Measurements from ENCODE around the gene FRMD4B. TPM values are rescaled to one million over a fixed set of nuclear protein-coding genes. Genes with fewer than 3 reads are reported as not detected.
A peak's percentile ranks its signal among the peaks of the same experiment; 100 is the strongest.

The FRMD4B gene
- total RNA-seq, 5 donors from 2014 or later (not counting 1 experiment from before 2014, with no cell fraction given) = 5.5 to 23.1 (median 10.9) TPM

DNA sequence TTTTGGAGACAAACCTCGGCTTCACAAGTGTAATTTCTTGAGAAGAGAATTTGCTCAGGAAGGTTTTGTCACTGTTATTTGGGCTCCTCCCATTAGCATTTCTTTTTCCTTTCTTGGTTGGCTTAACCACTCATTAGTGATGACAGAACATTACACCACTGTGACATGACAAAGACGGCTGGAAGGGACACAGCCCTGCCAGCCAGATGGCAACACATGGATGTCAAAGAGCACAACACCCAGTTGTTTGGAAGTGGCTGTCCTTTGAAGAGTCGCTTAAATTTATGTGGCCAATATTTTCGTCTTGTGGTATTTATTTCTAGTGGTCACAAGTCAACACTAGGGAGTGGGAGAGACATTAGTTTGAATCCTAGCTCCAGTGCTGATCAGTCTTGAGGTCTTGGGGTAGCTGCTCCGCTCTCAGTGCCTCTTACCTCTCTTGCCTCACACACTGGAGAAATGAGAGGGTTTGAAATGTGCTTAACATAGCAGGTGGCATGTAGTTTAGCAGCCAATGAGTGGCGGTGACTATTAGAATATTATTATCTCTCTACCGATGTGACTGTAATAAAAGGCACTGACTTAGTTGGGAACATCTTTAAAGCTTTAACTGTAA, 92.8 kb downstream of the FRMD4B start:
- H3K4me3 ChIP-seq (ENCODE audit: control insufficient read depth in 1 of 2, extremely low read depth in 1 of 2, low read length in 1 of 2) = no peak overlapping the region
- no peaks in the 10 kb centered on the region for H3K27me3 ChIP-seq (replicated peaks in 1 of 2; ENCODE audit: control insufficient read depth in 2 of 2, extremely low read depth in 1 of 2, insufficient read depth in 2 of 2, low read length in 1 of 2)
- DNase-seq = no peak
- Mint-ChIP-seq H3K36me3 (no peaks in the 10 kb centered on the region), H3K27ac (no peak overlapping the region), H3K9me3 (no peaks in the 10 kb centered on the region), H3K27me3 (no peaks in the 10 kb centered on the region), H3K4me3 (no peak overlapping the region), H3K4me1 (peaks cover 9 to 15% (median 12%) of the 10 kb centered on the region in 3 donors)
- POLR2A ChIA-PET = no interaction called here
- 100% methylated on average over 3 of the region's 7 CpGs for WGBS (ENCODE audit: insufficient coverage)
- ATAC-seq (replicated peaks in 1 of 4) = no peak
- H3K36me3 ChIP-seq (ENCODE audit: control insufficient read depth in 2 of 2, extremely low read depth in 1 of 2, insufficient read depth in 1 of 2, low read length in 1 of 2) = peaks cover 0 to 3% of the 10 kb centered on the region in 2 donors
- peaks cover 0 to 6% of the 10 kb centered on the region in 2 experiments for H3K4me1 ChIP-seq (ENCODE audit: control insufficient read depth in 1 of 2, extremely low read depth in 1 of 2, insufficient read depth in 2 of 2, low read length in 2 of 2)
- CTCF ChIA-PET = interaction anchor here in 1 of 2 donors (0.5 to 1.4 kb wide), 2 partner anchors 13 to 132 kb away, joined by 3 to 5 read pairs; no protein-coding TSS in a partner anchor
- no peaks in the 10 kb centered on the region for H3K9me3 ChIP-seq
- H3K27ac ChIP-seq (ENCODE audit: low read length) = no peak overlapping the region

DNA sequence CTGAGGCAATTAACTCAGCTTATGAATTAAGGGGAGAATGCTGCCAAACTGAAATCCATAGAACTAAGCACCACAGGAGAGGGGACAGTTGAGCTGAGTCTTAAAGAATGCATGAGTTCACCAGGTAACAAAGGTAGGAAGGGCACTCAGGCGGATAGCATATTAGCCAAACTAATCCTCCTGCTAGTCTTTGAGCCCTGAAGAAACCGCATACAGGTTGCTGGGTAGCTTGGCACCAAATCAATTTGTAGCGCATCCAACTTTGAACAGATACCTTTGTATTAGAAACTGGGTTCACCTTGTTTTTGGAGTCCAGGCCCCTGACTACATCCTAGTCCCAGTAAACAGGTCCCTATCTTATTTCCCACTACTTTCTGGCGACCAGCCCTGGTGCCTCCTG, 93.7 kb downstream of the FRMD4B start:
- Mint-ChIP-seq H3K27me3 (no peaks in the 10 kb centered on the region), H3K36me3 (no peaks in the 10 kb centered on the region), H3K27ac (no peak overlapping the region), H3K9me3 (no peaks in the 10 kb centered on the region), H3K4me1 (peaks cover 10 to 20% (median 14%) of the 10 kb centered on the region in 3 donors), H3K4me3 (no peak overlapping the region)
- 94% methylated on average over 3 of the region's 4 CpGs for WGBS (ENCODE audit: insufficient coverage)
- H3K4me1 ChIP-seq (ENCODE audit: control insufficient read depth in 1 of 2, extremely low read depth in 1 of 2, insufficient read depth in 2 of 2, low read length in 2 of 2) = peaks cover 0 to 8% of the 10 kb centered on the region in 2 experiments
- CTCF ChIA-PET = interaction anchor here (0.6 to 0.7 kb wide), 3 partner anchors 40 to 798 kb away, joined by 3 to 6 read pairs (median 4); no protein-coding TSS in a partner anchor
- H3K27me3 ChIP-seq (replicated peaks in 1 of 2; ENCODE audit: control insufficient read depth in 2 of 2, extremely low read depth in 1 of 2, insufficient read depth in 2 of 2, low read length in 1 of 2) = no peaks in the 10 kb centered on the region
- no peak for DNase-seq
- no peaks in the 10 kb centered on the region for H3K9me3 ChIP-seq
- no peak overlapping the region for H3K4me3 ChIP-seq (ENCODE audit: control insufficient read depth in 1 of 2, extremely low read depth in 1 of 2, low read length in 1 of 2)
- no peak overlapping the region for H3K27ac ChIP-seq (ENCODE audit: low read length)
- POLR2A ChIA-PET = no interaction called here
- H3K36me3 ChIP-seq (ENCODE audit: control insufficient read depth in 2 of 2, extremely low read depth in 1 of 2, insufficient read depth in 1 of 2, low read length in 1 of 2) = peaks cover 0 to 3% of the 10 kb centered on the region in 2 donors
- no peak for ATAC-seq (replicated peaks in 1 of 4)

DNA sequence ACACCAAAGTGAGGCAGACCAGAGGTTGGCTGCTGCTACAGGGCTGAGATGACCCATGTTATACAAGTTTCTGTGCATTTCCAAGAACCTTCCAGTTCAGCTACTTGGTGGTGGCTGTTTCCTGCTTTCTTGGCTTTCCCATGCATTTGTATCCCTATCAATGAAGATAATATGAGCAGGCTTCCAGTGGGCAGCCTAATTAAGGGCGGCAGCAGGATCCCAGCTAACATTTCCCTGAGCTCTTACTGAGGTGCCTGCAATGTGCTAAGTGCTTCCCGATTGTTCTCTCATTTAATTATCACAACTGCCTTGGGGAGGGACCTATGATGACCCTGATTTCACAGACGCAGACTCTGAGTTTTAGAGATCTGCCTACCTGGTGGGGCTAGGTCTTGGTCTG, 95.5 kb downstream of the FRMD4B start:
- Histone ChIP-seq H3K36me3 (ENCODE audit: control insufficient read depth in 2 of 2, extremely low read depth in 1 of 2, insufficient read depth in 1 of 2, low read length in 1 of 2) (peaks cover 0 to 3% of the 10 kb centered on the region in 2 donors), H3K27me3 (replicated peaks in 1 of 2; ENCODE audit: control insufficient read depth in 2 of 2, extremely low read depth in 1 of 2, insufficient read depth in 2 of 2, low read length in 1 of 2) (no peaks in the 10 kb centered on the region), H3K4me1 (ENCODE audit: control insufficient read depth in 1 of 2, extremely low read depth in 1 of 2, insufficient read depth in 2 of 2, low read length in 2 of 2) (peaks cover 0 to 8% of the 10 kb centered on the region in 2 experiments), H3K4me3 (ENCODE audit: control insufficient read depth in 1 of 2, extremely low read depth in 1 of 2, low read length in 1 of 2) (no peak overlapping the region), H3K9me3 (no peaks in the 10 kb centered on the region), H3K27ac (ENCODE audit: low read length) (no peak overlapping the region)
- H3K9me3 Mint-ChIP-seq = no peaks in the 10 kb centered on the region
- H3K4me1 Mint-ChIP-seq = peaks cover 10 to 20% (median 14%) of the 10 kb centered on the region in 3 donors
- ATAC-seq (replicated peaks in 1 of 4) (no peak), DNase-seq (no peak)
- CTCF ChIA-PET = interaction anchor here in 1 of 2 donors (1.7 kb wide), 1 partner anchor 16 kb away, joined by 5 read pairs; no protein-coding TSS in a partner anchor
- no peaks in the 10 kb centered on the region for H3K36me3 Mint-ChIP-seq
- H3K4me3 Mint-ChIP-seq = no peak overlapping the region
- no peaks in the 10 kb centered on the region for H3K27me3 Mint-ChIP-seq
- H3K27ac Mint-ChIP-seq = no peak overlapping the region
- POLR2A ChIA-PET = no interaction called here
- 94% methylated on average over 2 of the region's 3 CpGs for WGBS (ENCODE audit: insufficient coverage)

DNA sequence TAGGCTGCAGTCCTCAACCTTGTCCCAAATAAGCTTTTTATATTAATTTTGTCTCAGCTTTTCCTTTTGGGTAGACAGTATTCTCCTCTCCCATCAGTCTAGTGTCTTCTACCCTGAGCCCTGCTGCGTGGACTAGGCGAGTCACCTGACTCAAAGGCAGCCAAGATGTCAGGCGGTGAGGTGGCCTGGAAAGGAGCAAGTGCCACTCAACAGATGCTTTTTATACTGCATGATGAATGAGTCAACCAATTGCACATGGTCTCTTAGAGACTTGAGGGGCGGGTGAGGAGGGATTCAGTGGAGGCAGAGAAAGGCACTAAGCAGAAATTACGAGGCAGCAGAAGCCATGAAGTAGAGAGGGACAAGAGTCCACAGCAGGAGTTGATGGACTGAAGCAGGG, 95.9 kb downstream of the FRMD4B start:
- no peak overlapping the region for H3K27ac ChIP-seq (ENCODE audit: low read length)
- H3K27me3 Mint-ChIP-seq = no peaks in the 10 kb centered on the region
- H3K27me3 ChIP-seq (replicated peaks in 1 of 2; ENCODE audit: control insufficient read depth in 2 of 2, extremely low read depth in 1 of 2, insufficient read depth in 2 of 2, low read length in 1 of 2) = no peaks in the 10 kb centered on the region
- H3K9me3 ChIP-seq = no peaks in the 10 kb centered on the region
- ChIA-PET CTCF (interaction anchor here (0.6 to 1.7 kb wide), 2 partner anchors 16 kb away, joined by 3 to 5 read pairs; no protein-coding TSS in a partner anchor), POLR2A (no interaction called here)
- H3K4me3 ChIP-seq (ENCODE audit: control insufficient read depth in 1 of 2, extremely low read depth in 1 of 2, low read length in 1 of 2) = no peak overlapping the region
- H3K36me3 Mint-ChIP-seq = no peaks in the 10 kb centered on the region
- no peak overlapping the region for H3K4me3 Mint-ChIP-seq
- H3K36me3 ChIP-seq (ENCODE audit: control insufficient read depth in 2 of 2, extremely low read depth in 1 of 2, insufficient read depth in 1 of 2, low read length in 1 of 2) = peaks cover 0 to 3% of the 10 kb centered on the region in 2 donors
- DNase-seq (no peak), ATAC-seq (replicated peaks in 1 of 4) (no peak)
- H3K27ac Mint-ChIP-seq = no peak overlapping the region
- H3K4me1 ChIP-seq (ENCODE audit: control insufficient read depth in 1 of 2, extremely low read depth in 1 of 2, insufficient read depth in 2 of 2, low read length in 2 of 2) = peaks cover 0 to 8% of the 10 kb centered on the region in 2 experiments
- H3K9me3 Mint-ChIP-seq = no peaks in the 10 kb centered on the region
- WGBS (ENCODE audit: insufficient coverage) = 97% methylated on average over 2 of the region's 5 CpGs
- peaks cover 10 to 20% (median 14%) of the 10 kb centered on the region in 3 donors for H3K4me1 Mint-ChIP-seq

DNA sequence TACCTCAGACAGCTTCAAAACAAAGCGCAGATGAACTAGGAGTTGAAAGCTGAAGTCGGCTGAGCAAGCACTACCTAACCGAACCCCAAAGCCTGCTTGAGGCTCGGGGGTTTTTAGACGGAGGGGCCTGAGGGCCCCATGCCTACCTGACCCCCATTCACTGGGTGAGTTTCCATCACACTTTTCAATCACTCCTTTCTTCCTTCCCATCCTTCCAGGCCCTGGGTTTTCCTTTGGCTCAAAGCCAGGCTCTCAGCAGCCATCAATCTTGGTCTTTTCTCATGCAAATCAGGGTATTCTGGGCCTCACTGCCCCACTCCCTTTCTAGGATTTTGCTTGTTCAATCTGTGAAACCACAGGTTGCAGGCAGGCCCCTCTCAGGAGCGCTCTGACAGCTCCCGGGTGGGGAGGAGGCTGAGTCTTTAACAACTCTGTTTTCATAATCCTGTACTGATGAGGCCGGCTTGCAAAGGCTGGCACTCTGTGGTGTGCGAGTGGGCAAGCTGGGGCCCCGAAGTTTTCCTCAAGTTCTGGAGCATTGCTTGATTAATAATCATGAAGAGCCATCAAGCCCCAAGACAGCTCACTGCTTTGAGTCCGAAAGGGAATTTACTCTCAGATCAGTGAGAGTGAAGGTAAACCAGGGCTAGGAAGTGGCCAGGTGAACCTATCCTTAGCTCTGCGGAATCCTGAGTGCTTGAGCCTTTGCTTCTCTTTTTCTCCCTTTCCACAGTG, 97.6 kb downstream of the FRMD4B start:
- Mint-ChIP-seq H3K9me3 (no peaks in the 10 kb centered on the region), H3K36me3 (no peaks in the 10 kb centered on the region), H3K4me1 (peaks cover 10 to 20% (median 14%) of the 10 kb centered on the region in 3 donors), H3K27ac (peak overlapping the region in 1 of 2 donors; percentile 5), H3K27me3 (no peaks in the 10 kb centered on the region), H3K4me3 (peak overlapping the region; percentile 9 to 28 (median 14))
- H3K27me3 ChIP-seq (replicated peaks in 1 of 2; ENCODE audit: control insufficient read depth in 2 of 2, extremely low read depth in 1 of 2, insufficient read depth in 2 of 2, low read length in 1 of 2) = no peaks in the 10 kb centered on the region
- H3K27ac ChIP-seq (ENCODE audit: low read length) = no peak overlapping the region
- ATAC-seq (replicated peaks in 1 of 4) = peak in 2 of 4 experiments; percentile 20 to 40
- H3K4me1 ChIP-seq (ENCODE audit: control insufficient read depth in 1 of 2, extremely low read depth in 1 of 2, insufficient read depth in 2 of 2, low read length in 2 of 2) = peaks cover 0 to 8% of the 10 kb centered on the region in 2 experiments
- H3K9me3 ChIP-seq = no peaks in the 10 kb centered on the region
- POLR2A ChIA-PET = no interaction called here
- DNase-seq = peak in 3 of 35 experiments; percentile 2 to 17 (median 4)
- peaks cover 0 to 3% of the 10 kb centered on the region in 2 donors for H3K36me3 ChIP-seq (ENCODE audit: control insufficient read depth in 2 of 2, extremely low read depth in 1 of 2, insufficient read depth in 1 of 2, low read length in 1 of 2)
- WGBS (ENCODE audit: insufficient coverage) = 37% methylated on average over 5 of the region's 12 CpGs
- H3K4me3 ChIP-seq (ENCODE audit: control insufficient read depth in 1 of 2, extremely low read depth in 1 of 2, low read length in 1 of 2) = no peak overlapping the region
- CTCF ChIA-PET = interaction anchor here in 1 of 2 donors (1.2 to 1.7 kb wide), 2 partner anchors 18 to 126 kb away, joined by 3 to 5 read pairs; no protein-coding TSS in a partner anchor

DNA sequence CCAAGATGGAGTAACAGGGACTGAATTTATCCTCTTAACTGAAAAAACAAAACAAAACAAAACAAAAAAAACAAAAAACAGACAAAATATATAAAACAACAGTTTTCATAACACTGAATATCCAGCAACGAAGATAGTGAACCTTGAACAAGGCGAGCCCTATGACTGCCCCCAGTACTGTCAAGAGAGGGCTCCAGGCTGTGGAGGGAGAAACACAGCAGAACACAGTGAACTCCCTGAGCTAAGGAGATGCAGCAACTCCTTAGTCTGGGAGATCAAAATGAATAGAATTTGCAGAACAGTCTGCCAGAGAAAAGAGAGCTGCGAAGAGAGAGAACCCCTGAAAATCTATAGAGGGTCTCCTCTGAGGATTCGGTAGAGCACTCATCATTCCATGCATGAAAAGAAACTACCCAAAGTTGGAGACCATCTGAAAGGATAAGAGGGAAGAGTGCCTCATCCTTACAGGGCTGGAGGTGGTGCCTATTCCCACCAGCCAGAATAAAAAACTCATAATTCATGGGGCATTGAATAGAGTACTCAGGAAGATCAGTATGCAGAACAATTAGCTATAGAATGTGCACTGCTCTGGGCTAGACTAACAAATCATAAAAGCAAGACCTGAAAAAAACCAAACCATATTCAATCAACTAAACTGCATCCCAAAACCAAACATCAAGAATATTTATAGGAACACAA, 101.8 kb downstream of the FRMD4B start:
- H3K4me1 Mint-ChIP-seq = peaks cover 17 to 22% (median 18%) of the 10 kb centered on the region in 3 donors
- Histone ChIP-seq H3K27me3 (replicated peaks in 1 of 2; ENCODE audit: control insufficient read depth in 2 of 2, extremely low read depth in 1 of 2, insufficient read depth in 2 of 2, low read length in 1 of 2) (no peaks in the 10 kb centered on the region), H3K9me3 (no peaks in the 10 kb centered on the region), H3K36me3 (ENCODE audit: control insufficient read depth in 2 of 2, extremely low read depth in 1 of 2, insufficient read depth in 1 of 2, low read length in 1 of 2) (no peaks in the 10 kb centered on the region), H3K4me3 (ENCODE audit: control insufficient read depth in 1 of 2, extremely low read depth in 1 of 2, low read length in 1 of 2) (no peak overlapping the region), H3K27ac (ENCODE audit: low read length) (no peak overlapping the region), H3K4me1 (ENCODE audit: control insufficient read depth in 1 of 2, extremely low read depth in 1 of 2, insufficient read depth in 2 of 2, low read length in 2 of 2) (peaks cover 0 to 20% of the 10 kb centered on the region in 2 experiments)
- no peak for ATAC-seq (replicated peaks in 1 of 4)
- H3K4me3 Mint-ChIP-seq = no peak overlapping the region
- WGBS (ENCODE audit: insufficient coverage) = no CpG with 5 or more reads among the region's 4 CpGs
- CTCF ChIA-PET = no interaction called here
- no peaks in the 10 kb centered on the region for H3K36me3 Mint-ChIP-seq
- no peak for DNase-seq
- H3K9me3 Mint-ChIP-seq = no peaks in the 10 kb centered on the region
- POLR2A ChIA-PET = interaction anchor here in 1 of 2 donors (0.6 kb wide), 1 partner anchor 495 kb away, joined by 3 read pairs; no protein-coding TSS in a partner anchor
- no peaks in the 10 kb centered on the region for H3K27me3 Mint-ChIP-seq
- no peak overlapping the region for H3K27ac Mint-ChIP-seq

Data from T-cell (primary cell).